ENCODE data around the gene FTH1.
"Not testable (repeated sequence)": the region's sequence is repeated elsewhere in the genome, so short reads cannot be mapped to it uniquely, and the experiment has no call there.

FTH1 gene

GRCh38 chr11:61967116-61967923, at the start of gene FTH1:
Gene FTH1 (minus strand): TSS chr11:61967634. CDS start chr11:61967425, 209 bp downstream.
- peak; percentile 94 to 98 for DNase-seq
- TF ChIP-seq POLR2A (IDR thresholded peaks at IDR 0.05; ENCODE audit: low read length) (peak; percentile 90), GATA1 (IDR thresholded peaks at IDR 0.05; ENCODE audit: low read depth, low read length) (no peak)

DNA sequence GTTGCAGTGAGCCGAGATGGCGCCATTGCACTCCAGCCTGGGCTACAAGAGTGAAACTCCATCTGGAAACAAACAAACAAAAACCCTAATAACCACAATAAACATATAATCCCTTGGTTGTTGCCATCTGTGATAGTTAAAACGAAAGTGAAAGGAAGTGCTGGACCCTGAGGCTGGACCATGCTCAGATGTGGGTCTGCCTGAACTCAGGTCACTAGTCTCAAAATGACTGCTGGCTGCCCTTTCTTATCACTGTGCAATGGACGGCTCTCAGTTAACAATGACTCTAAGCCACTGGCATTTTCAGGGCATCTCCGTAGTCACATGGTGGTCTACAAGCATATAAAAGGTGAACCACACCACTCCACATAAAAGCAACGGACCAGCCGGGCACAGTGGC, 48.2 kb upstream of the FTH1 start:
- DNase-seq: peak in 1 of 2 experiments; percentile 34

GRCh38 chr11:62013537-62014476, 46.4 kb upstream of the FTH1 start:
- TF ChIP-seq GATA1 (IDR thresholded peaks at IDR 0.05; ENCODE audit: low read depth, low read length): no peak
- no peak for TF ChIP-seq POLR2A (IDR thresholded peaks at IDR 0.05; ENCODE audit: low read length)
- no peak for DNase-seq

More for the DNA sequence above, 48.2 kb upstream of the FTH1 start:
- TF ChIP-seq GATA1 (IDR thresholded peaks at IDR 0.05; ENCODE audit: low read depth, low read length) (no peak), POLR2A (IDR thresholded peaks at IDR 0.05; ENCODE audit: low read length) (no peak)

DNA sequence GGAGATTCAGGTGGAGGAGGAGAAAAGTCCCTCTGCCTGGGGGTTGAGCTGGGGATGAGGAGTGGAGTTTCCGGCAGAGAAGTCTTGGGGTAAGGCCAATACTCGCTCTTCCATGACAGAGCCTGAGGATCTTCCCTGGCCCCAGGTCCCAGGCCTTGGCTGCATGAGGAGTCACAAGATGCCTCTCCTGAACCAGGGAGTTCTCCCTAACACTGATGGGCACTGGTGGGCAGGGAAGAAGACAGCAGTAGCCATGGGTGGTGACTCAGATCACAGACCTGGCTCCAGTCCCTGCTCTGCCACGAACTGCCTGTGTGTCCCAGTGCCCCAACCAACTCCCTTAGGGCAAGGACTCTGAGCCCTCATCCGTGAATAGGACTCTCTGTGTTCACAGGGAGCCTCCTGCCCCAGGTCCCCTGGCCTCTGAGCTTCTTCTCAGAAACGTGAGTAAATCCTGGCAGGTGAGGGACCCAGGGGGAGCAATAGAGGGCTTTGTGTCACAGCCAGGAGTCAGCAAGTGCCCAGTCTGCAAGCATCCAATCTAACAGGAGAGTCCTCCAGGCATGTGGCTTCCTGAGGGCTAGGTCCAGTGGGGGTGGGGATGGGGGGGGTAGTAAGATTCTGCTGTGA, 45.5 kb upstream of the FTH1 start:
- no peak for TF ChIP-seq GATA1 (IDR thresholded peaks at IDR 0.05; ENCODE audit: low read depth, low read length)
- TF ChIP-seq POLR2A (IDR thresholded peaks at IDR 0.05; ENCODE audit: low read length): no peak
- no peak for DNase-seq

DNA sequence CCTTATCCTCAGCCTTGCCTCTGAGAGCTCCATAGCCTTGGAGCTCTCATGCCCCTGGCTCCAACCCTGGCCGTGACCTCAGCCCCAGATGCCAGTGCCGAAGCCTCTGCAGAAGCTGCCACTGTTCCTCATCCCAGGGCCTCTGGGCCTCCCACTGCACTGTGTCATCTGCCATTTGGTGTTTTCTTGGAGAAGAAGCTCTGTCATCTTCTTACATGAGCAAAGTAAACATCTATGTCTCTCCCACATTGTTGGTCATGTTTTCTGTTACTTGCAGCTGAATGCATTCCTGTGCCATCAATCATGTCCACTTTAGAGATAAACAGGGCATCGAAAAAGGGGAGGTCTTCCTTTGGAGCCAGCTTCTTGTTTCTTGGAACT, 45.0 kb upstream of the FTH1 start:
- no peak for DNase-seq
- TF ChIP-seq POLR2A (IDR thresholded peaks at IDR 0.05; ENCODE audit: low read length) (no peak), GATA1 (IDR thresholded peaks at IDR 0.05; ENCODE audit: low read depth, low read length) (no peak)

- TF ChIP-seq POLR2A (IDR thresholded peaks at IDR 0.05; ENCODE audit: low read length): no peak
- no peak for TF ChIP-seq GATA1 (IDR thresholded peaks at IDR 0.05; ENCODE audit: low read depth, low read length)
- no peak for DNase-seq
Observed at GRCh38 chr11:62011881-62012280, 44.4 kb upstream of the FTH1 start.

GRCh38 chr11:62010935-62011528, 43.6 kb upstream of the FTH1 start:
- DNase-seq: no peak
- TF ChIP-seq GATA1 (IDR thresholded peaks at IDR 0.05; ENCODE audit: low read depth, low read length) (no peak), POLR2A (IDR thresholded peaks at IDR 0.05; ENCODE audit: low read length) (no peak)

DNA sequence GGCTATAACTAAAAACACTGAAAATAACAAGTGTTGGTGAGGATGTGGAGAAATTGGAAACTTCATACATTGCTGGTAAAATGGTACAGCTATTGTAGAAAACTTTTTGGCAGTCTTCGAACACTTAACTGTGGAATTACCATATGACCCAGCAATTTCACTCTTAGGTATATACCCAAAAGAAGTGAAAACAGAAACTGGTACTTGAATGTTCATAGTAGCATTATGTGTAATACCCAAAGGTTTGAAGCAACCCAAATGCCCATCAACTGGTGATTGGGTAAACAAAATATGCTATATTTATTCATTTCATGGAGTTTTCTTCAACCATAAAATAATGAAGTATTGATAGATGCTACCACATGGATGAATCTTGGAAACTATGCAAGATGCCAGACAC, 40.8 kb upstream of the FTH1 start:
- no peak for DNase-seq

DNA sequence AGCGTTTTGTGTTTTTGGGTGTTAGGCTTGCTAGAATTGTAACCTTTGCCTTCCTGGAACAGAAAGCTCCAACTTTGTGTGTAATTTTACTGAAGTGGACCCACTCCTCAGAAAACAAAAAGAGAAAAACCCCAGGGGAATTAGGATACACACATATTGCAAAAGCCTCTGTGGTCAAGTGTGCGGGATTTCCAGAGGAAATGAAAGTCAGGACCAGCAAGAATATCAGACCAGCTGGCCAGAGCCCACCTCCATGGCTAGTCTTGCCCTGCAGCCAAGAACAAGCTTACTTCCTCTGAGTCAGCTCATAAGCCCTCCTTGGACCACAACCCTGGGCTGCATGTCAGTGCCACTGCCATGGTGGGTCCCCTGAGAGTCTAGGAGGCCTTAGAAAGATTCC, 37.0 kb upstream of the FTH1 start:
- DNase-seq: no peak
- TF ChIP-seq POLR2A (IDR thresholded peaks at IDR 0.05; ENCODE audit: low read length) (no peak), GATA1 (IDR thresholded peaks at IDR 0.05; ENCODE audit: low read depth, low read length) (no peak)

More for the DNA sequence above, 40.8 kb upstream of the FTH1 start:
- TF ChIP-seq POLR2A (IDR thresholded peaks at IDR 0.05; ENCODE audit: low read length) (no peak), GATA1 (IDR thresholded peaks at IDR 0.05; ENCODE audit: low read depth, low read length) (no peak)

DNA sequence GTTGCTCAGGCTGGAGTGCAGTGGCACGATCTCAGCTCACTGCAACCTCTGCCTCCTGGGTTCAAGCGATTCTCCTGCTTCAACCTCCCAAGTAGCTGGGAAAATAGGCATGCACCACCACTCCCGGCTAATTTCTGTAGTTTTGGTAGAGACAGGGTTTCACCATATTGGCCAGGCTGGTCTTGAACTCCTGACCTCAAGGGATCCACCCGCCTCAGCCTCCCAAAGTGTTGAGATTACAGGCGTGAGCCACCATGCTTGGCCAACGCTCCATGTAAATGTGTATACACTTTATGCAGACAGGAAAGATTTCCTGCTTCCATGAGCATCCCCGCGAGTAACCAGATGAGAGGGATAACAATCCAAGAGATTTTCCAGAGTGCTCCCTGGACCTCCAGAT, 34.8 kb upstream of the FTH1 start:
- DNase-seq: not testable (repeated sequence)

GRCh38 chr11:62001450-62002191, 34.2 kb upstream of the FTH1 start:
- DNase-seq: no peak

DNA sequence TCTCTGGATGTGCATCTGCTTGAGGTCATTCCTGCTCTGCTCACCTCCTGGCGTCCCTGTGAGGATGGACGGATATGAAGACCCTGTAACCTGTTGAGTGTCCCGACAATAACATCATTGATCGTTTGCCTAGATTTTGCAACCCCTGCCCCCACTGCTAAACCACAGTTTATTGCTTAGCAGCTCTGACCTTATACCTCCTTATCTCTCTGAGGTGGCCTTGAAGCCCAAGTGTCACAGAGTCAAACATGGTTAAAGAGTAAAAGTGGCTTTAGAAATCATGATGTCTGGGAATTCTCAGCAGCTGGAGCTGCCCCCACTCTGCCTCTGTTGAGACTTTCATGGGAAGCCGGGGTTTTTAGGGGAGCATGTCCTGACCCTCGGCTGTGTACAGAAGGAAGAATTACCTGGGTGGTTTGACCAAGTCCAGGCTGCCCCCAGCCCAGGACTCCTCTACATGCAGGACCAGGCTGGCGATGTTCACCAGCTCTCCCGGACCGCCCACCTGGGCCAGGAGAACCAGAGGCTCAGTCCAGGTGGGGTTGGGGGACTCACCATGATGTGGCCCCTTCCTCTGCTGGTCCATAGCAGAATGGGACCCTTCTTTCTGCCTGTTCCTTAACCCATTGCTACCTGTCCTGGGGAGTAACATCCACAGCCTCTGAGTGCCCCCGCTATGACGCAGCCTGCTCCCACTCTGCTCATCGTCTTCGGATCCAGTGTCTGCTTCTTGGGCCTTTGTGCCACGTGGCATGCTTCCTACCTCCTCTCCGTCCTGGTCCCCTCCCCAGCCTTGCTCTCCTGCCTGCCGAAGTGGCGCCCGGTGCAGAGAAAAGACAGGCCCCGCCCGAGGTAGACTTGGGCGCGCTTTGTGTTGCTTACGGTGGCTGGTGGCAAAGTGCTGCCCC, 33.4 kb upstream of the FTH1 start:
- no peak for TF ChIP-seq GATA1 (IDR thresholded peaks at IDR 0.05; ENCODE audit: low read depth, low read length)
- no peak for TF ChIP-seq POLR2A (IDR thresholded peaks at IDR 0.05; ENCODE audit: low read length)
- DNase-seq: no peak

More at GRCh38 chr11:62001450-62002191, 34.2 kb upstream of the FTH1 start:
- no peak for TF ChIP-seq GATA1 (IDR thresholded peaks at IDR 0.05; ENCODE audit: low read depth, low read length)
- TF ChIP-seq POLR2A (IDR thresholded peaks at IDR 0.05; ENCODE audit: low read length): no peak
